Stimulated activated CD4-positive, alpha-beta T cell treated with anti-CD3 and anti-CD28 coated beads, Interleukin-15, amount 100 ng/mL, for 48 hours (primary cell): Measurements from ENCODE around the gene MLC1.

Experiments used
- DNase-seq, 2 donors: peaks; one replicate each; pipeline ENCODE4 v3.0.0-alpha.2; 2020; ENCODE audit warnings: low read depth in 2 of 2

MLC1 gene

GRCh38 chr22:50085211-50085972 is at the start of gene MLC1:
Gene MLC1, minus strand, starts transcription at chr22:50085426. Its CDS starts 524 bp downstream, at chr22:50084902.
- no peak for DNase-seq

GRCh38 chr22:50134481-50134880 is 49.3 kb upstream of the MLC1 start:
- no peak for DNase-seq

GRCh38 chr22:50131894-50132293 is 46.7 kb upstream of the MLC1 start:
- no peak for DNase-seq

DNA sequence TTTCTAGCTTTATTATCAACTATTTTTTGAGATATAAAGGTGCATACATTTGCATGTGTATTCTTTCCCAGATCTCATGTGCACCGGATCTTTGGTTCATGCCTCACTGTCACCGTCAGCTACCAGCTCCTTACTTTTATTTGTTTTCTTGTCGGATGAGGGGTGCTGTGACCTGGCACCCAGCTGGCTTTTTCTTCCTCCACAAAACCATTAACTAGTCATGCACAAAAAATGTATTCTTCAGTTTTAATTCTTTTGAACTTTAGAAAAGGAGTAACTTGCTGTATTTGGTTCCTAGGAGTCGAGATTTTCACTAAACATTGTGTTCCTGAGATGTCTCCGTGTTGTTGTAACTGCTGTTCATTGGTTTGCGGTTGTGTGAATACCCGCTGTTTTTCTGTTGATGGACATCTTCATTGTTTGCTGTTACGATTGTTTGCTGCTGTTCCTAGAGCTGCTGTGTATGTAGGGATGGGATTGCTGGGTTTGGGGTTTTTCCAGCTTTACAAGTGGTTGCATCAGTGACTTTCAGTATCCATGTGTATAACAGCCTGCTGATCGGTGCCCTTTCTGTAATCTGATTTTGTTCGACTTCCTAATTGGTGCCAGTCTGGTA is 44.0 kb upstream of the MLC1 start:
- DNase-seq = no peak

- DNase-seq = no peak
These were observed 39.8 kb upstream of the MLC1 start for GRCh38 chr22:50125029-50125428.

- no peak for DNase-seq
These were observed 37.9 kb upstream of the MLC1 start for GRCh38 chr22:50123119-50123518.

DNA sequence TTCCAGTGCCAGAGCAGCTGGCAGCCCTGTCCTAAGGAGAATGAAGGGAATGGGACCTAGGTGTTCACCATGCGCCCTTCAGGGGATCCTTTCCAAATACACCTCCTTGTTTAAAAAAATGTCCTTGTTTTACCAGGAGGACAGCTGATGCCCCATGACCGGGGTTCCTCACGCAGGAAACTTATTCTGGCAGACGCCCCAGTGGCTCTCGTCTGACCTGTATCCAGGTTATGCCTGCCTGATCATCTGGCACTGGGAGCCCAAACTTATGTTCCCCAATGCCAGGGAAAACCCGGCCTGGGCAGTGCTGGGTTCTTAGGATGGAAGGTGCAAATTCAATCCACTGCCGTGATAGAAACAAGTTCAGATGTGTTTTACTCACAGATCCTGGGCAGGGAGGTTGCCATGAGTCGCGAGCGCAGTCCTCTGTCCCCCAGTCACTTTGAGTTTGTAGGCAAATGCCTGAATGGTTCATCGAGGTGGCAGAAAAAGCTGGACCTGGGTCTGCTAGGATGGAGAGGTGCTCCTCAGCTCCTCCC is 36.0 kb upstream of the MLC1 start:
- no peak for DNase-seq

DNA sequence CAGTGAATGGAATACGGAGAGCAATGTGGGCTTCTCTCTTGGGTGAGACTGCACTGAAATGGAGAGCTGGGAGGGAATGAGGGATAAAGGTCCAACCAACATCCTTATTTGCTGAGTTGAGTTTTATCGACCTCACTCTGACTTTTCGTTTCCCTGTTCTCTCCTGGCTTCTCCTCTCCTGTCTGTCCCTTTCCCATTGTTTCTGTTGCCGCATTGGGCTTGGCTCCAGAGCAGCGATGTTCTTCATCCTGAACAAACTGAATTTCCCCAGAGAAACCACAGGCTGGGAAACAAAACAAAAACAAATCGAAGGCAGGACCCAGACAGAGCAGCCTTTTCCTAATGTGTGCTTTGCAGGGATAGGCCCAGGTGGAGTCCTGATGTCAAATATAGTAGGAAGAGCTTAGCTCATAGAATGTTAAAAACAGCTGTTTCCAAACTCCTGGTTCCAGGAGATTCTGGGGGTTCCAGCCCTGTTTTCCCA is 34.6 kb upstream of the MLC1 start:
- no peak for DNase-seq

DNA sequence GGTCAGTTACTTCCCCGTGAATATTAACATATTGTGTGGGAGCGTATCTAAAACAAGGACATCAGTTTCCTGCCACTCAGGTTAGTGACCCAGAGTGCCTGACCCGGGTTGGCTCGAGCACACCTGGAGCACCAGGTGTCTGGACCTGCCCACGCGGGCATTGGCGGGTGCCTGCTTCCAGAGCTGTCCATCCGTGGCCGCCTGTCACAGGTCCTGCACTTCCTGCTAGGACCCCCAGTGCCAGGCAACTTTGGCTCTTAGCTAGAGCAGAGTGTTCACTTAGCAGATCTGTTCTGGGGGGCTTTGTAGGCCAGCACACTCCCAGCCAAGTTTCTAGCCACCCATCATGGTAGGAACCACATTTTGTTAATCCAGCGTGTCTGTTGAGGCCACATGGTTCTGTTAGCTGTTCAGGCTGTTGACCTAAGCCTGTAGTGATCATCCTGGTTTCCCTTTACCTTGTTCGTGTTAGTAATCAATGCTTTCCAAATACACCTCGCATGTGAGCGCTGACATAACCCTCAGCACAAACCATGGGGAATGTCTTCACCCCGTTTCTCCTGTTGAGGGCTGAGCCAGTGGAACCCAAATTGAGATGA is 34.0 kb upstream of the MLC1 start:
- no peak for DNase-seq

DNA sequence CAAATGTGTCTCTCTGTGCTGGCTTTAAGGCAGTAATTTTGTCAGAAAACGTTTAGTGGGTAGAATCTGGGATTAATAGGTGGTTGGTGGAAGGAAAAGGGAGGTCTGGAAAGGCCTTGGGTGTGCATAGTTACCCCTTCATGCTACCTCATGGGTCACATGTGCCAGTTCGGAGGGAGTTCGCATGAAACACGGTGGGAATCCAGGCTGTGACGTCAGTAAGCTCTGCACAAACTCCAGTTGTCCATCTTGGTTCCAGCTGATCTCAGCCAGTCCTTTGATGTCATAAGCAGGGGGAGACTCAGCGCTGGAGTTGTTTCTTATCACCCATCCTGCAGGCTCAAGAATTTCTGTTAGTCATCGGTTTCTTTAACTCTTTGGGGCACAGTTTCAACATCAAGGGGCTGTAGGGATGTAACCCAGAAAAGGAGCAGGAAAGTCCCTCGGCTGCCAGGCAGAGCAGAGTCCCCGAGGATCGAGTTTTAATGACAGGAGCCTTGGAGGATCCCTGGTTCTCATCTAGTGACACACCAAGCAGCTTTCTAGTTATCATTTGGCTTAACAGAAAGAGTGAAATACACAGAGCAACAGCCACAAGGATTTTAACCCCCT is 33.4 kb upstream of the MLC1 start:
- DNase-seq = no peak

GRCh38 chr22:50118129-50118528 is 32.9 kb upstream of the MLC1 start:
- DNase-seq = no peak

GRCh38 chr22:50117168-50117762 is 32.0 kb upstream of the MLC1 start:
- no peak for DNase-seq

GRCh38 chr22:50115693-50116092 is 30.5 kb upstream of the MLC1 start:
- DNase-seq = no peak

DNA sequence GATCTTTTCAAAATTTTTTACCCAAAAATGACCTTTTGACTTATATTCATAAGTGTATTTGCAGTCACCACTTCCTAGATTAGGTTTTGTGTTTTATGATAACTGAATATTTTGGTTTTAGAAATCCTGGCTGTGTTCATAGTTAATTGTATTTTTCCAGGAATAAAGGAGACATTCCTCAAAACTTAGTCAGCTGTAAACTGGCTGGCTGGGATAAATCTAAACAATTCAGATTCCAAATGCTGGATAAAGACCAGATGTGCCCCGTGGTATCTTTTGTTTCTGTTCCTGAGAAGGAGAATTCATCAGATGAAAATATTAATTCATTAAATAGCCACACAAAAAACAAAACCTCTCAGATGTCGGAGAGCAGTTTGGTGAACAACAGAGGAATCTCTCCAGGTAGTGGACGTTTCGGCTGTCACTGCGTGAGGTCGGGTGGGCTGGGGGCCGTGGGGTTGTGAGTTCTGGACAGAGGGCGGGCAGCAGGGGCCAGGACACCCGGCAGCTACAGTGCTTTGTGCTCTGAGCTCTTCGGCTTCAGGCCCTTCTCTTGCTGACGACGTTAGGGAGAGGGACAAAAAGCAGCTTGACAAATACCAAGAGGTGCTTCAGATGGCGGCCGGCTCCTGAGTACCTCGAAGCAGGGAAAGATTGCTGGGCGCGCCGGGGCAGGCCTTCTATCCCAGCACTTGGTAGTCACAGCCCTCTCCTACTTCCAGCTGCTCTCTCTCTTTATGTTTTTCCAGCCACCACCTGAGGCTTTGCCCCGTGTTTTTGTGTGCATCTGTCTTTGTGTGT is 29.2 kb upstream of the MLC1 start:
- DNase-seq = no peak

DNA sequence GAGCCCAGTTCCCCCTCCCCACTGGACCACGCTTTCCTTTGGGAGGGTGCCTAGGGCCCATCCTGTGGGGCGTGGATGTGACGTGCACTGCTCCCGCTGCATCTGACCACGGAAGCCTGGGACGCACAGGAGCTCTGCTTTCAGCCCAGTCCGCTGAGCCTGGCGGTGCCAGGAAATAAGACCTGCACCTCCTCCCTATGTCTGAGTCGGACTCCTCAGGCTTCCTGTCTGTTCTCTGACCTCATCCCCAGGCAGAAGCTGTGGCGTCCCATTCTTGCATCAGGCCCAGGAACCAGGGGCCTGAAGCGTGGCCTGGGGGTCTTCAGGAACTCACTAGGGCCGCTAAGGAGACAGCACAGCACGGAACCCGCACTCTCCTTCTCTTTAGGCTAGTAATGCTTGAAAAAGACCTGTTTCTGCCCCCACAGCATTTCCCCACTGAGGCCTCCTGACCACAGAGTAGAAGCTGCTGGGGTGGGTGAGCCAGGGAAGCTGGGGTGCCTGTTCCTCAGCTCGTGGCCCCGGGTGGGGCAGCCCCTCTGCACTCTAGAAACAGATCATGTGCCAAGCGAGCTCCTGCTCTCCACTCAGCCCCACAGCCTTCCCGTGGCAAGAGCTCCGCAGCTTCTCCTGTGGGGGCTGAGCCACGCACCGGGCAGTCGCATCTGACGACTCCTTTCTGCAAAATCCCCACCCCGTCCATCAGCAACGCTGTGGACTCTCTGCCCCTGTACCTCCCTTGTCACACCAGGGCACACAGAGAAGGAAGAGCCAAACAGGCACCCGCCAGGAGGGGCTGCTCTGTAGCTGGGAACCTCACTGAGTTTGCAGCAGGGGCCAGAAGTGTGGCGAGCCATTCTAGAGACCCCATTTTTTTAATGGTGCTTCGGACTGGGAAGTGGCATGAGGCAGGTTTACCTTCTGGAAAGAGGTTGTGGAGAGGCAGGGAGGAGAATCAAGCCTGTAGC is 27.2 kb upstream of the MLC1 start:
- DNase-seq = no peak

- DNase-seq = no peak
These were observed 25.8 kb upstream of the MLC1 start for GRCh38 chr22:50111056-50111455.

DNA sequence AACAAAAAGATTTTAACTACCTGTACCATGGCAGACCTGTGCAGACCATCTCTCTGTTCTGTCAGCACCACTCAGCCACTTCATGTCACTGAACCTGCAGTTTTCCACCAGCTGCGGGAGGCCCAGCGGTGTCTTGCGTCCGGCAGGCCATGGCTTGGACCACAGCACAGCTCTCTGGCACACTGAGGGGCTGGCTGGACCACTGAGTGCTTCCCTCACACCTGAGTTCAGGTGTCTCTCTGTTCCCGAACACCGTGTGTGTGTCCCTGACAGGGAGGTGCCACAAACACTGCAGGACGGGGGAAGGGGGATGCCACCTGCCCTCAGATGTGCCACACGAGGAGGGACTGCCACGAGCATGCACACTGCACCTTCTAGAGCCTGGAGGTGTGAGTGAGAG is 22.3 kb upstream of the MLC1 start:
- DNase-seq = no peak

DNA sequence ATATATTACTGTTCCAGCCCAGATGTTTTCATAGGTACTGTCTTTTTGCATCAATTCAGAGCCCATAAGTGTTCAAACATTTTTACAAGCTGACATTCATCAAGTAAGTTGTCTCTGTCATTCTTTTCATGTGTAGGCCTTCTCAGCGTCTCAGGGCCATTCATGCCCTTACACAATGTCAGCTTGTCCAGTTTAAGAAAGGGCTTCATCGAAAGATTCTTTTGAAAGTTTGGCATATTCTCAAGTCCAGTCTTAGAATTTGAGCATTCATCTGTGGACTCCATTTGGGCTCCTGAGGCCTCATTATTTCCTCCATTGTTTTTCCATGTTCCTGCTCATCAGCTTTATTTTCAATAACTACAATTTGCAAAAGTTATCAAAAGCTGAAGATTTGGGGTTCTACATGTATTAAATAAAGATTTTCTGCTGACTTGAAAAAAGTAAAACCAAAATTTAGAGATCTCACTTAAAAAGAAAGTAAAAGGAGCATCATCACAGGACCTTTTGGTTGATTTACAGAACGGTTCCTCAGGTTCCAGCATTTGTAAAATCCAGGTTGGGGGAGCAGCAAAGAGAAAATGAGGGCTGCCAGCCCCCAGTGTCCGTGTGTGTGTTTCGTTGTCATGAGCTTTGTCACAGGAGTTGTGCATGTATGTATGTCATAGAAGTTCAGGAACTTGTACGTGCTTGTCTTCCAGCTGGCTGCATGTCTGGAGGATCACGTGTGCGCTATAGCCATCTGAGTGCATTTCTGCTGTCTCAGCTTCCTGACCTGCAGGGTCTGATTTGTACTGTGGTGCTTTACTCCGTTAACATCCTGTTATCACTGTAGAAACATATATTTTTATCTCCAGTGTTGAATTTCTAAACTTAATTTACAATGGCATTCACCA is 20.2 kb upstream of the MLC1 start:
- no peak for DNase-seq

DNA sequence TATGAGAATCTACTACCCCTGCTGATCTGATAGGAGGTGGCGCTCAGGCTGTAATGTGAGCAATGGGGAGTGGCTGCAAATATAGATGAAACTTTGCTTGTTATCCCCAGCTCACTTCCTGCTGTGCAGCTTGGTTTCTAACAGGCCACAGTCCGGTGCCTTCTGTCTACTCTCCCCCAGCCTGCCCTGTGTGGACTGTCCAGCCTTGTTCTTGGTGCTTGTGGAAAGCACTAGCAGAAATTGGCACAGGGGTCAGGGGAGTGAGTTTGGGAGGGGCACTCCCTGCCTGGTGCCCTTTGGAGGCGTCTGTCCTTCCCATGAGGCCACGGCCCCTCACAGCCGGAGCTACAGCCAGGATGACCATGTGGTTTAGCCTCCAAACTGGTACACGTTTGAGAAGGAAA is 18.9 kb upstream of the MLC1 start:
- DNase-seq = no peak
